GM10266 (cell line): ENCODE data around the gene COL6A1.
A peak's percentile ranks its signal among the peaks of the same experiment; 100 is the strongest.

ENCODE experiments used
- DNase-seq: peaks from one replicate; pipeline ENCODE4 v3.0.0; 2012; ENCODE audit errors: extremely low spot score
- CTCF ChIP-seq: IDR thresholded peaks from 2 replicates; pipeline ENCODE4 v1.5.1; 2012; ENCODE audit warnings: mild to moderate bottlenecking, low read depth; ENCODE audit not compliant: control insufficient read depth, insufficient read depth; ENCODE audit errors: missing control alignments

Gene COL6A1

GRCh38 chr21:45970674-45971615 is 10.6 kb upstream of the COL6A1 start:
- peak; percentile 75 for DNase-seq
- peak; percentile 89 for TF ChIP-seq CTCF

DNA sequence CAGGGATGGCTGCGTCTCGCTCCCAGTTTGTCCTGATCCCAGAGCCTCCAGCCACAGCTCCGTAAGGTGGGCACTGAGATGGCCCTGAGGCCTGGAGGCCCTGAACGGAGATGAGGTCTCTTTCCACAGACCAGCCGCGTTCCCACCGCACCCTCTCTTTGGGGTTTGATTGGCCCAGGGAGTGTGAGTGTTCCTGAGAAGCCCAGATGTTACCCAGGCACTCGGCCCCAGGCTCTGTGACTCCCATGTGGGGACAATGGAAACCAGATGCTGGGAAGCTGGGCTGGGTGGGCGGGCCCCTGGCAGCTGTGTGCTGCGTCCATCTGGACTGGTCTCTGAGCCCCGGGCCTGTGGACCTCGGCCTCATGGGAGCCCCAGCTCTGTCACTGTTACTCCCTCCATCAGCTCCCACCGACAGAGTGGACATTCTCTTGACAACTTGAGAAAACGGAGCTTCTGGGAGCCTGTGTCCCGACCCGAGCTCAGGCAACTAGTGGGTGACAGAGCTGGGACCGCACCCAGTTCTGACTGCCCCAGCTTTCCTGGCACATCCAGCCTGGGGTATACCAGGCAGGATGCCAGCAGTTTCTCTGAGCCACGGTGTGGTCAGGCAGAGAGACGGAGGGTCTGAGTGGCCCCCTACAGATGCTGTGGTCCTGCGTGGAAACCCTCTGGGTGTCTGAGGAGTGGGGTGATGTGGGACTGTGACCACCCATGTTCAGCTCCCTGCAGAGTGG is 9.8 kb upstream of the COL6A1 start:
- no peak for TF ChIP-seq CTCF
- DNase-seq, result no peak

DNA sequence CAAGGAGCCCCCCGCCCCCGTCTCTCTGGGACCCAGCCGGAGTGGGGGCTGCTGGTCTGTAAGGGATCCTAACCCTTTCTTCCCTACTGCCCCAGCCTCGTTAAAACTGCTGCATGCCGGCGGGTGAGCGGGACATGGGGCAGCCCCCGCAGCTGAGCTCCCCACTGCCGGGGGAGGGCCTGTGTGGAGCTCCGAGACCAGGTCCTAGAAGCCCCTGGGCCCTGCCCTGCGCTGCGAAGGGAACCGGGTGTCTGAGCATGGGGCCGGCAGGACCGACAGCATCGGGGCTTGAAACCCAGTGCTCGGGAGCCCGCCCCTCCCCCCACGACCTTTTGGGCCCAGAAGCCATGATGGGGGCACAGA is 9.2 kb upstream of the COL6A1 start:
- no peak for DNase-seq
- no peak for TF ChIP-seq CTCF

DNA sequence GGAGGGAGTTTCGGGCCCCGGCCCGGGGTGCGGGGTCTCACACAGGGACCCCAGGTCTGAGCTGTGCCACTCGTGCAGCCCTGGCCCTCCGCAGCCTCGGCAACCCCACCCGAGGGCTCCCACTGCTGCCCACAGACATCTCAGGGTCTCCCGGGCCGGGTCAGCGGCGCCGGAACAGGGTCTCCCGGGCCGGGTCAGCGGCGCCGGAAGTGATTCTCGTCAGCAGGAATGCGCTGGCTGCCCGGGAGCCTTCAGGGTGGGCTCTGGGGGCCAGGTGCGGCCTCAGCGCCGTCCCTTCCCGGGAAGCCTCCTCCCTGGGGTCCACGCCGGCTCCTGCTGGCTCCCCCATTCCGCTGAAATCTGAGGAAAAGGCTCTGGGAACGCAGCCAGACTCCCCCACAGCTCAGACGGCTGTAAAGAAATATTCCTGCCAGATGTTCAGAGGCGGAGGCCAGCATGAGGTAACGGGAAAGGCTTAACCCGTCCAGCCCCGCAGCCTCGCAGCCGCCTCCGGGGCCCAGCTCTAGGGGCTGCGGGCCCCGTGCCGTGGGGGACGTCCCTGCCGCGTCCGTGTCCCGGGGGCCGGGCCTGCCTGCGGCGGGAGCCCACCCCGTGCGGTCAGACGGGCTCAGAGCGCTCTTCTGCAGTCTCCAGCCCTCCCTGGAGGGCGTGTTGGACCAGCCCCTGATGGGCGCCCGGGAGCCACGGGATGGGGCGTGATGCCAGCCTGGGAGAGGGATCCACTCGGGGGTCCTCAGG is 8.7 kb upstream of the COL6A1 start:
- no peak for TF ChIP-seq CTCF
- peak; percentile 26 for DNase-seq

DNA sequence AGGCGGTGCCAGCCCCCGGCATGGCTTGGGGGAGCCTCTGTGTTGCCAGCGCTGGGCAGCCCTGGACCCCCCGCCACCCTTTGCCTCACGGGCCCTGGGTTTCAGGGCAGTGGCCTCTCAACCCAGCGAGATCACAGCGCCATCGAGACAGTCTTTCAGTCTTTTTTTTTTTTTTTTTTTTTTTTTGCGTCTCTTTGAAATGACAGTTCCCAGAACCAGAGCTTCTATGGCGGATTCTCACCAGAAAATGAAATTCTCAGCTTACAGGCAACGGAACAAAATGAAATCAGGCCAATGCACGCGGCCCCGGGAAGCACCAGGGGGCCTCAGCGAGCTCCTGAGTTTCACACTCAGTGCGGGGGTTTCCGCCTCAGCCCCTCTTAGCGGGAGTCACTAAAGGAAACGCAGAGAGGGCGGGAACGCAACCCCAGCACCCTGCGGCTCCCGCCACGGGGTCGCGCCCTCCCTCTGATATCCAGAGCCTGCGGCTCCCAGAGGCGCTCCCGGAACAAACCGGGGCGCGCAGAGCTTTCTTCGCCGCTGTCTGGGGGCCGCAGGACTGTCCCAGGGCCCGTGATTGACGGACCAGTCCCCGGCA is 8.0 kb upstream of the COL6A1 start:
- peak; percentile 92 for DNase-seq
- peak; percentile 69 for TF ChIP-seq CTCF

DNA sequence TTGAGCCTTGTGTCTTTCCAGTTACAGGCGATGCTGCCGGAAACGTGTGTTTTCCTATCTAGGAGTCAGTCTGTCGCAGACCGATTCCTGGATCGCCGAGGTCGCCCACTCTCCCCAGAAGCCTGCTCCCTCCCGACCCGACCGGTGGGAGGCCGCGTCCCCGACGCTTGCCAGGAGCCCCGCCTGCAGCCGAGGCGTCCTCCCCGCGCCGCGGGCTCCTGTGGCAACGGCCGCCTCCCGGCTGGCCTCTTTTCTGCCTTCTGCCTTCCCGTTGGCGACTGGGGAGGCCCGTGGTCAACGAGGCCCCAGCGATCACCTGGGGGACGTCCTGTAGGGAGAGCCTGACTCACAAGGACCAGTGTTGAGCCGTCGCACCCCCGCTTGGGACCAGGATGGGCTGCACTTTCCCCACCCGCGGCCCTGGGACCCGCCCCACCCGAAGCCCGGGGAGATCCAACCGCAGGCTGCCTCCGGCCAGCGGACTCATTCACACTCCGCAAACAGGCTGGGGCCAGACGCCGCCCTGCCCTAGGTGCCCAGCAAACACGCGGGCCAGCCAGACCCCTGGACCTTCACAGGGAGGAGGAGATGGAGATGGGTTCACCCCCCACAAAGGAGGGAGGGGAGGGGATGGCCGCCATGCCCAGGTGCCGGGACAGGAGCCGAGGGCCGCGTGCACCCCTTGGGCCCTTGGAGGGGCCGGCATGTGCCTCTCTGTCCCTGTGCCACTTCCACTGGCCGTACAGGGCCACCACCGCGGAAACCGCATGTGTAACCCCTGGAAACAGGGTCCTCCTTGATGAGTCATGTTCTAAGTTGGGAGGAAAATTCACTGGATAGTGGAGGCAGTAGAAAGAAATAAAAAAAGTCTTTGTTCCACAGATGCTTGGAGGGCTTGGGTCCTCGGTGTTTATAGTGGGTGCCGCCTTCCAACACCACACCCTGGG is 7.2 kb upstream of the COL6A1 start:
- no peak for TF ChIP-seq CTCF
- DNase-seq, result peak; percentile 45
